Measurements from ENCODE around the gene FEM1C.

Gene FEM1C, protein sequence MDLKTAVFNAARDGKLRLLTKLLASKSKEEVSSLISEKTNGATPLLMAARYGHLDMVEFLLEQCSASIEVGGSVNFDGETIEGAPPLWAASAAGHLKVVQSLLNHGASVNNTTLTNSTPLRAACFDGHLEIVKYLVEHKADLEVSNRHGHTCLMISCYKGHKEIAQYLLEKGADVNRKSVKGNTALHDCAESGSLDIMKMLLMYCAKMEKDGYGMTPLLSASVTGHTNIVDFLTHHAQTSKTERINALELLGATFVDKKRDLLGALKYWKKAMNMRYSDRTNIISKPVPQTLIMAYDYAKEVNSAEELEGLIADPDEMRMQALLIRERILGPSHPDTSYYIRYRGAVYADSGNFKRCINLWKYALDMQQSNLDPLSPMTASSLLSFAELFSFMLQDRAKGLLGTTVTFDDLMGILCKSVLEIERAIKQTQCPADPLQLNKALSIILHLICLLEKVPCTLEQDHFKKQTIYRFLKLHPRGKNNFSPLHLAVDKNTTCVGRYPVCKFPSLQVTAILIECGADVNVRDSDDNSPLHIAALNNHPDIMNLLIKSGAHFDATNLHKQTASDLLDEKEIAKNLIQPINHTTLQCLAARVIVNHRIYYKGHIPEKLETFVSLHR

DNA sequence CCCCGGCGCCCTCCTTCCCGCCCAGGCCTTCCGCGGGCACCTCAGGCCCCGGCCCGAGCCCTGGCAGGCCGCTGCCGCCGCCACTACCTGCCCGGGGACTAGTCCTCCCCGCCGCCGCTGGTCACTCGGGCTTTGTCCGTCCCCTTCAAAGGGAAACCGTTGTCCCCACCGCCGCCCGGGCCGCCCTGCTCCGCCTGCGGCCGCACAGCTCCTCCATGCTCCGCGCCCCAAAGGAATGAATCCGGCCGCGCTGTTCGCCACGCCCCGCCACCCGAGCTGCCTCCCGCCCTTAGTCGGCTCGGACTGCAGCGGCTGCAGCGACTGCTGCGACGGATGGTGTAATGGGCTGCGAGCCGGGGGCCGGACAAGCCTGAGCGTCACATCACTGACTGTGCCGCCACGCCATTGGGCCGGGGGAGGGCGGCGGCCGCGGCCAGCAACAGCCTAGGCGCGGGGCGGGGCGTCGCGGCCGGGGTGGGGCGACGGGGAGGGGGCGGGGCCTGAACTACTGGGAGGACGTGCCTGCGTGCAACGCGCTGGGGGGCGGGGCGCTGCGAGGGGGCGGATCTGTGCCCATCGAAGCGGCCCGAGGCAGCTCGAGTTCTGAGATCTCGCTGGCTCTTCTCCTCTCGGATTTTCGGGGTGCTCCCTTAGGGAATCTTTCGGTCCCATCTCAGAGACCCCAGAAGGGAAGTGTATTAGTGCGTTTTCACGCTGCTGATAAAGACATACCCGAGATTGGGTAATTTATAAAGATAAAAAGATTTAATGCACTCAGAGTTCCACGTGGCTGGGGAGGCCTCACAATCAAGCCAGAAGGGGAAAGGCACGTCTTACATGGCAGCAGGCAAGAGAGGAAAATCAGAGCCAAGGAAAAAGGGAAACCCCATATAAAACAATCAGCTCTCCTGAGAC is at the start of gene FEM1C:
FEM1C (minus strand) TSS at position 340 of the 915 bp plus-strand sequence. CDS start 1,282 bp downstream, outside the sequence.
- DNase-seq = peak; percentile 41

DNA sequence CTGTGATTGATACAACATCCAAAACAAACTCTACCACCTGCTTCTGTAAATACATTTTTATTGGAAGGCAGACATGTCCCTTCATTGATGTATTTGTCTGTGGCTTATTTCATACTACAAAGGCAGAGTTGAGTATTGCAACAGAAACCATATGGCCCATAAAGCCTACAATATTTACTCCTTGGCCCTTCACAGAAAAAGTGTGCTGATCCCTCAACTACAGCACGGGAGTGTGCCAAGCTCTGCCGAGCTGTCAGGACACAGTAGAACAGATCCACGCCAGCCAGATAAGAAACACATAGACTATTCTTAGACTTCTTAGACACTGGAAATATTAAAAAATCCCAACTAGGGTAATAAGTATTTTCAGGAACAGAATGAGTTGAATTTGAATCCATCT is 44.5 kb upstream of the FEM1C start:
- no peak for DNase-seq

DNA sequence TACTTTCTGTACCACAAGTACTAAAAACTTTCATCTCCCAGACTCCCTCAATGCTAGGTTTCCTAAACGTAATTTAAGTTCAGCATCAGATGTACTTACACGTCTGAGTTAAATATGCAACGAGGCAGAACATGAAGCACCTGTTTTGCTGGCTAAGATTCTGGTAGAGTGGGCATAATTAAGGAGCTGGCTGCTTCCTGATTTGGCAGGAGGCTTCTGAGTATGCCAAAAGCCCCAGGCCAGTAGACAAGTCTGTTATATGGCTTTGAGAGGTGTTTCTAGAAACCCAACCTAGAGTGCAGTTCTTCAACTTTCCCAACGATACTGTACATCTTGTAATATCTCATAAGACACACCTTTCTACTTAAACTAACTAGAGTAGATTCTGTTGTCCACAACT is 44.1 kb upstream of the FEM1C start:
- DNase-seq = no peak

DNA sequence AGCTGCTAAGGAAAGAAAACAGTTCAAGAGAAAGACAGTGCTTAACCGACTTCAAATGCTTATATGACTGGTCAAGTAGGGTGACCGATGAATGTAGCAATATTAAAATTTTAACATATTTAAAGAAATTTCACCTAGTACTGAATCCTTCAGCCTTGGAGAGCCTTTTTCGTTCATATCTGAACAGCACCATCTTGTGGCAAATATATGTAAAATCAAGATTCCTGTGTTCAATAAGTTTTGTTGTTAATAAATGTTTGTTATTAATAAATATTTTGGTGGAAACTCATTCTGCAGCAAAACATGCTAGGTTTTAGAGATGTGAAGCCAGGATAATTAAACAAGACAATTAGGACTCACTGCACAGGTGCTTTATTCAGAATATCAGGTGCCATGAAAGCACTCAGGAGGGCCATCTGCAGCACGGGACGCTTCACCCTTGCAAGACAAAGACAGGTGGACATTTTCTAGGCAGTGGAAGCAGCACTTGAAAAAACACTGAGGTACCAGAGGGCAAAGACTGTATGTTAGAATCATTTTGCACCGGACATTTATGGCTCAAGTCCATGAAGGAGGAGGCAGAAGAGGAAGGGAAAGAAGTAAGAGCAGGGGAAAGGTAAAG is 42.1 kb upstream of the FEM1C start:
- DNase-seq = no peak

DNA sequence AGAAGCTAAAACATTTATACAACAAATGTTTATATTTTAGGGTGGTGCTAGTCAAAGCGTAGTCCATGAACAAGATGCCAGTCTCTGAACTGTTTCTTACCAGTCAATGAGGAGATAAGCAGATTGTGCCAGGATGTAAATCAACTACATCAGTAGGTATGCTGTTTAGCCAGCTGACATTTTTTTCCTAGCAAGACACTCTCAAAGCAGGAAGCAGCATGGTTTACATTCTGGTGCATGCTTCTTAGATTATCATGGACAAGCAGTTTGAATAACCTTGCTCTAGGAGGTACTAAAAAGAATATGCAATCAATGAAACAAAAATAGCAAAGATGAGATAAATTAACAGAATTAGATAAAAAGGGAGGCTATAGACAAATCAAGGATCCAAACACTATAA is 40.7 kb upstream of the FEM1C start:
- DNase-seq = no peak

DNA sequence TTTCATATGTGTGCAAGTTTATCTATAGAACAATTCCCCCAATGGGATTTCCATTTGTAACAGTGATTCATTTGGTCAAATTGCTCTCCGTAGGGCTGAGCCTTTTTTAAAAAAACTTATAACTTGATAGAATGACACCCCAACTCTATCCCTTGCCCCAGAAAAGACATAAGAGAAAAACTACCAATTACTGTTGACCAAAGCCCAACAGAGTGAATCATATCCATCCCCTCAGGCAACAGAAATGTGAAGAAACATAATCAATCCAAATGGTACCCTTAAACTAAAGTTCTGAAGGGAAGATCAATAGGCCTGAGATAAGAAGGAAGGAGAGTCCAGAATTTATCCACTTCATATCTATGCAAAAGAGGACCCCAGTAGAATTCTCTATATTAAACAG is 39.9 kb upstream of the FEM1C start:
- no peak for DNase-seq

DNA sequence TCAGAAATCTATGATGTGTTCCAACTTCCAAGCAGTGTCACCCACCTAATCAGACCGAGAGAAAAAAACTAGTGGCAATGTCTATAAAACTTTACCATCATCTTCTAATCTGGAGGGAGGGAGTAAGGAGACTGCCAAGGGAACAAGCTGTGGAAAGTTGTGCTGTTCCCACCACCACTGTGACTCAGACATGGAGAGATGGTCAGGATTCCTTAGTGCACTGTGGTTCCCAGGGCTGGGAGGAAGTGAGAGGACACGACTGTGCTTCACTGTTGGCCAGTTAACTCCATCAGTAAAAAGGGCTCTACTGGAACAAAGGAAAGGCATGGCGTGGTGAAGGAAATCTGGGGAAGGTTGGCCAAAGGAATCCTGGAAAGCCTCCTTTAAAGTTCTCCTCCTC is 38.9 kb upstream of the FEM1C start:
- no peak for DNase-seq

DNA sequence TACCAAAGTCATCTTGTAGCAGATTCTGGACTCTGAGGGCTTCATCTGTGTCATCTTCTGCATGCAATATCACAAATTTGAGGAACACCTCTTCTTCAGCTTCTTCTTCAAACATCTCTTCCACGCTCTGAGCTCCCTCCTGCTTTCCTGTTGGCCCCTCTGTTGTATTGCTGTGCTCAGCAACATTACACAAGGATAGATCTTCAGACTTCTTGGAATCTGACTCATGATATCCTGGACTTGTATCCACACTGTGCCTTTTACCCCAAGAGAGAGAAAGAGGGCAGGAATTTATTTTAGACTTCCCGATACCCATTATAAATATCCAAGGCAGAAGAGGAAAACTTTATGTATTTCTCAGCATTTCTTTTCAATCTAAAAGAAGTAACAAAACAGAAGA is 36.4 kb upstream of the FEM1C start:
- no peak for DNase-seq

DNA sequence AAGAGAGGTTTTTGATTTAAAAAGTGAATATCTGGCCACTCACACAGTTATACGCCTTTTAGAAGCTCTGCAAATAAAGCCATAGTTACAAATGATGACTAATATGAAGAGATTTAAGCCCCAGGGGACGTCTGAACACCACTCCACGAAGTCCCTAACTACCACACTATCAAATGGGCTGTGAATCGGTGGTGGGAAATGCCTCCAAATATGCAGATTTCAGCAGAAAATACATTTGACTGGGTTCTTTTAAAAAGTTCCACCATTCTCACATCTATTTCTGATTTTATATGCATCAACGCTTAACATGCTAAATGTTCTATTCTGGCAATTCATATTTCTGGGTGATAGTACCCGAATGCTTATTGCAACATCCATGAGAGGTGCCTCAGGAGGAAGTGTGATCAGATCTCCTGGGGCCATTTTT is 35.2 kb upstream of the FEM1C start:
- no peak for DNase-seq

DNA sequence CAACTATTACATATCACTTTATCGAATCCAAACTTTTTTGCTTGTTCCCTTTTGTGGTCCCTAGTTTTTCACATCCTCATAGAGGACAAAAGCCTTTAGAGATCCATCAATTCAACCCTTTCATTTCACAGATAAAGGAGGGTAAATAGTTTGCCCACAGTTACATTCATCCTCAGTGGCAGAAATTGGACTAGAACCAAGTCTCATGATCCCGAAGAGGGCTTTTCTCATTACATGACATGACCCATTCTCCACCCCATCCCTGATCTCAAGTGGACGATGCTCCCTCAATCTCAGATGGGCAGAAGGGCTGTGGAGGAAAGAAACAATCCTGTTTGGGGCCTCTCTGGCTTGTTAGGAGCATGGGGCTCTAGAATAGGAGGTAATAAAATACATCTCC is 34.6 kb upstream of the FEM1C start:
- no peak for DNase-seq

DNA sequence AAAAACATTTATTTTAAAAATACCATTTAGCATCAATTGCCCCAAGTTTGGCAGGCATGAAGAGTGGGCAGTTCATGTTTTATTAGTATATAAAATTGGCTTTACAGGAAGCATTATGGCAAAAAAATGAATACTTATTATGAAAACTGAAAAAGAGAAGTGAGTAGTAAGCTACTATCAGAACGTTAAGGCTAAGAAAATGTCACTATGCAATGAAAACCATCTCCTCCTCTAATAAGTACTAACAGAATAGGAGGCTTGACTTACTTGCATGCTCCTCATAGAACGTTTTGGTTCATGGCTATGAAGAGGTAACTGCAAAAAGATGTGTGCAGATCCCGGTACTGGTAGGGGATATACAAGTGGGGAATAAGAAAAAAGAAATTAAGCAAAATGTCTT is 34.1 kb upstream of the FEM1C start:
- DNase-seq = no peak

DNA sequence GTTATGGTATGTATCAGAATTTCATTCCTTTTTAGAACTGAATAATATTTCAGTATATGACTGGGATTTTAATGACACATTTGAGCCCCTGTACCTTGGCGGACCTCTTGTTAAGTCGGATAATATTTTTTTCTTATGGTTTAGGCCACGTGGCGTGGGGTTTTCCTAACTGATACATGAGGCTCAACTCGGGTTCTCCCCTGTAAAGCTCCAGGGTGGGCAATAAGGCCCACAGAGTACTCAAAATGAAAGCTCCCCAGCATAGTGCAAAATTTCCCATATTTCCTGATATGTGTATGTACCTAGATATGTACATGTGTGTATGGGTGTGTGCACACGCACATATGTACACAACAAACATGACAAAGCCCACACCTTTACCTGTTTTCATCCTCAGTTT is 33.2 kb upstream of the FEM1C start:
- no peak for DNase-seq

DNA sequence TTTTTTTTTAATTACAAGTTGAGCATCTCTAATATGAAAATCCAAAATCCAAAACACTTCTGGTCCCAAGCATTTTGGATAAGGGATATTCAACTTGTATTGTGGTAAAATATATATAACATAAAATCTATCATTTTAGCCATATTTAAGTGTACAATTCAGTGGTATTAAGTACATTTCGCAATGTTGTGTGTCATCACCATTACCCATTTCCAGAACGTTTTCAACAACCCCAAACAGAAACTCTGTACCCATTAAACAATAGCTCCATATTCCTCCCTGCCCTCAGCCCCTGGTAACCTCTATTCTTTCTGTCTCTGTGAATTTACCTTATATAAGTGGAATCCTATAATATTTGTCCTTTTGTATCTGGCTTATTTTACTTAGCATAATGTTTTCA is 32.8 kb upstream of the FEM1C start:
- no peak for DNase-seq

DNA sequence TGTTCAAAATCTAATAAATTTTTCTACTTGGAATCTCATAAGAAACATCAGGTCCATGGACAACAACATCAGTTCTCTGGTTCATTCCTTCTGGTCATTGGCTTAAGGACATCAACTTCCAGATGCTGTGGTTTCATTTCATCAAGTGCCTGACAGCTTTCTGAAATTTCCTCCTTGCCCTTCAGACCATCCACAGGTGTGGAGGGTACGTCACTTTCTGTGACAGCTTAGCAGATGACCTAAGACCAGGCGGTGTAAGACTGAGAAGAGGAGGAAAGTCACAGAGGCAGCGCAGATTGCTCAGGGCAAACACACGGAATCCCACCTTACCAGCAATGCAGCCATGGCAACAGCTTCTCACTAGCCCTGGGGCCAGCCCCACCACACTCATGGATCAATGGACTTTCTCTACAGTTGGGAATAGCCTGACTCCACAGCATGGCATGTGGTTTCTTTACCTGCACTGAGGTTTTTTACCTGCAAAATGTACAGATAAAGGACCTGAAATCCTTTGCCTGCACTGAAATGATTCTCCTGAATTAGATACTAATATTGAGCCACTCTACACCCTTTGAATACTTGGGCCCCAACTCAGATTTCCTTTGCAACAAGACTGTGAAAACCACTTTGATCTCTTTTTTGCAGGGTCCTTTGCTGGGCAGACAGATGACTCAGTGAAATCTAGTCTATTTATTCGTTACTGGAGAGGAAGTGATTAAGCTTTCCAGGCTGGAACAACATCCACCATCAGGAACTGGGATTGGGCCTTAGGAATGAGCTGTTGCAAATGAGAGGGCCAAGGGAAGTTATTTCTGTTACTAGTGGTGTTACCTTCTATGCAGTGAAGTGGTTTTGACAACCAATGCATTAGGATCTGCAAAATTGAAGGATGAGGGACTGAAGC is 30.8 kb upstream of the FEM1C start:
- no peak for DNase-seq

DNA sequence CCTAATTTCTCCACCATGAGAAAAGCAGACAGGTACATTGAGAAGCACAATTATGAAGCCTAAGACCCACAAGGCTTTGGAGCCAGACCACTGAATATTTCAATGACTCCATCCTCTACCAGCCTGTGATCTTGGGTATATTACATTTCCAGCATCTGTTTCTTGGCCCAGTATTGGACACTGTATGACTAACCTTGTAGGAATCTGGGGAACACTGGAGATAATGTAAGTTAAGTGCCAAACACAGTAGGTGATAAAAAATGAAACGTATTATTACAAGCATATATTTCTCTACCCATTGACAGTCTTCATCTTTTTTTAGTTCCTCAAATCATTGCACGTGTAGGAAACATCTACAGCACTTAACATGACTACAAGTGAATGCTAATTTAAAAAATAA is 28.6 kb upstream of the FEM1C start:
- DNase-seq = no peak

DNA sequence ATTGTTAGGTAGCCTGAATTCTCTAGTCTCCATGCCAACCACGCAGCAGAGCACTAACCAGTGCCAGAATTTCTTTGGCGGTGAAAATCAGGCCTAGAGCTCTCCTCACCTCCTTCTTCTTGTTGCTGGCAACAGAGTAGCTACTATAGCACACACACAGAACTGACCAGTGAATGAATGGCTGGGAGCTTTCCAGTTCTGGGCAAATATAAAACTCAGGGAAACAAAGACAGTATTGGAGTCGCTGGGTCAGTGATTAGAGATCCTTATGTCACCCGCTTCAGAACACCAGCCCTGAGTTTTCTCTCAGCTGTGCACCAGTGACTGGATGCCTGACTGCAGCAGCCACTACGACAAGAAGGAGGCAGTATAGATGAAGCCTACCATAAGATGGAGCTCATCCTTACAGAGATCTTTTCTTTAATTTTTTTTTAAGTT is 26.9 kb upstream of the FEM1C start:
- no peak for DNase-seq

DNA sequence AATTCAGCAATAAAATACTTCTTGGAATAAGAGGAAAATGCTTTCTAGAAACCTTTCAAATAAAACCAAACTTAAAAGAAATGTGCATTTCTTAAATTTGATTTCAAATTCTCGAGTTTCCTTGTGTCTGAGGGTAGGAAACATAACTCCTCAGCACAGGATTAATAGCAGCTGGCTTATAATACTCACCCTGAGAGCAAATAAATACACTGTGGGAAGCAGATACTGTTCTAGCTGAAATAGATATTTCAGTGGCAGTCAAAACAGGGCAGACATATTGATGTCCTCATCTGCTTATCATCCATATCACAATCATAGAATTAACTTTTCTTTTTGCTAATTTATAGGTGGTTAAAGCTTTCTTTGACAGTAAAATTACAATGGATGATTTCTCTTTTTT is 24.1 kb upstream of the FEM1C start:
- no peak for DNase-seq

DNA sequence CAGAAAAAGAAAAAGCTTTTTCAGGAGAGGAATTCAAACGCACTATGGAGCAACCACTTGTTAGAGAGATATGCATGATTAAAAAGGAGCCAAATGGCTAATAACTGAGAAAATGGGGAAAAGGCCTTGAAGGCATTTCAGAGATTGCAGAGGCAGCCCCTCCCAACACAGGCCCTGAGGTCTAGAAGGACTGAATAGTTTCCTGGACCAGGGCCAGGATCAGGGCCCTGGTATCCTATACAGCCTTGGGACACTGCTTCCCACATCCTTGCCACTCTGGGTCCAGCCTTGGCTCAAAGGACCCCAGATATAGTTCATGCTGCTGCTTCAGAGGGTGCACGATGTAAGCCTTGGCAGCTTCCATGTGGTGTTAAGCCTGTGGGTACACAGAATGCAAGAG is 20.7 kb upstream of the FEM1C start:
- no peak for DNase-seq

DNA sequence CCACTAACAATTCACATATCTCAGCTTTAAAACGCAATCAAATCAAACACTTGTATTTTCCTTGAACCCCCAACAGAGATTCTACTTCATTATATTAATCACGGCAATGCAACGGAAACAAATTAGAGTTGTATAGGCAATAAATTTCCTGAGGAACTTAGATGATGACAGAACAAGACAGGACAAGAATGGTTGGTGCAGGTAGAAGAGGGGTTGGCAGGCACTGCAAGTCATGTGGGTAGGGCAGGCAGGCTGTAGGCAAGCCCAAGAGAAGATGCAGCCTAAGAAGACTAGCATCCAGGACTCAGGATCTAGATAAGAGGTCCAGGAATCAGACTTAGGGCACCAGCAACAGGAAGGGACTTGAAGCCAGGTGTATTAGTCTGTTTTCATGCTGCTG is 16.6 kb upstream of the FEM1C start:
- DNase-seq = no peak

DNA sequence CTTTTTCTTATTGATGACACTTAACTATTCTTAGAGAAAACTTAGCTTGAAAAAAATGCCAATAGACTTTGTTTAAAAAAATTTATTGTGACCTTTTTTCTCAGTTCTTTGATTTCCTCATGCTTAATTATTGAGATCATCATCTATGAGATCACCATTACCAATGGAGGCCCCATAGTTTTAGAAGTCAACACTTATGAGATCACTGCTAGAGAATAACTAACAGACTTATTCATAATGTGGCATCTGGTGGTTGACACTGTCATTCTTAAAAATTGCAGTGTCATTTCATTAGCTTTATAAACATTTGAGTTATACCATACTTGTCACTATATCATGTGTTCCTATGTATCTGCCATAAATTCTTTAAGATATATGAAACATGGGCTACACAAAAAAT is 14.9 kb upstream of the FEM1C start:
- no peak for DNase-seq

DNA sequence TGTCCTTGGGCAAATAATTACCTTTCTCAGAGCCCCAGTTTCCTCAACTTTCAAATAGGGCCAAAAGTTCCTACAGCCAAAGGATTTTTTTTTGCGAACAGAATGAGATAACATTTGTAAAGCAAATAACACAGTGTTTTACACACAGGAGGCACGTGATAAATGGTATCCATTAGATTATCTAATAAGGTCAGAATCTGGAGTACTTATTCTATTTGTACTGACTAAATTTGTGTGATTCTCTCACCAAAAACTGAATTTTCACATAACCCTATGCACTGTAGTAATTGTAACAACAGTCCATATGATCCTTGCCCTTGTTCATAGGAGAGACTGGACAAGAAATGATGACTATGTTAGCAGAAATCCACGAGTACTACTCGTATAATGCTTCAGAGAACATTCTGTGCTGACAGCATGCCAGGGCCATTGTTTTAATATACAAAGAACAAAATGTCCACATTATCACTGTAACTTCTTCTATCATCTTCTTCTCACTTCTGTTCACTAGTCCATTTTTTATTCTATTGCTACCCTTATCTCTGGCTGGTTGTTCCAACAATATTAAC is 13.9 kb upstream of the FEM1C start:
- no peak for DNase-seq
